HepG2 (cell line): ENCODE measurements around the gene JSRP1. TPM values are rescaled to one million over a fixed set of nuclear protein-coding genes. Genes with fewer than 3 reads are reported as not detected.
A peak's percentile ranks its signal among the peaks of the same experiment; 100 is the strongest.

Source experiments
- BRCA1 ChIP-seq: sonication (generic); formaldehyde crosslinking; IDR thresholded peaks from 2 replicates; pipeline ENCODE4 v1.4.0; 2020; ENCODE audit warnings: missing genetic modification reagents
- CHD4 ChIP-seq: fragments of 200-600 bp; sonication (generic); IDR thresholded peaks from 2 replicates; pipeline ENCODE4 v1.7.0; 2017; ENCODE audit warnings: mild to moderate bottlenecking, low read length, borderline replicate concordance
- DR1 ChIP-seq: sonication (generic); formaldehyde crosslinking; IDR thresholded peaks from 2 replicates; pipeline ENCODE4 v1.8.0; 2021; ENCODE audit warnings: mild to moderate bottlenecking, missing genetic modification reagents, inconsistent platforms
- DRAP1 ChIP-seq: IDR thresholded peaks from 2 replicates; pipeline ENCODE4 v1.6.1; 2016; ENCODE audit warnings: missing genetic modification reagents, missing compliant biosample characterization
- ETV6 ChIP-seq: sonication (generic); formaldehyde crosslinking; conservative IDR thresholded peaks from 2 replicates; pipeline ENCODE4 v1.4.0; 2020; ENCODE audit warnings: missing genetic modification reagents
- GABPB1 ChIP-seq: IDR thresholded peaks from 2 replicates; pipeline ENCODE4 v1.6.1; 2016; ENCODE audit warnings: mild to moderate bottlenecking, missing genetic modification reagents, moderate library complexity, missing compliant biosample characterization
- KLF12 ChIP-seq: sonication (generic); formaldehyde crosslinking; IDR thresholded peaks from 2 replicates; pipeline ENCODE4 v1.4.0; 2020; ENCODE audit warnings: missing genetic modification reagents, borderline replicate concordance
- NFKBIZ ChIP-seq: IDR thresholded peaks from 2 replicates; pipeline ENCODE4 v1.6.1; 2018; ENCODE audit warnings: missing genetic modification reagents, missing compliant biosample characterization
- NR2F6 ChIP-seq, 2 experiments: IDR thresholded peaks; 2 replicates each; pipeline ENCODE4 v1.6.1; 2016; ENCODE audit warnings: antibody characterized with exemption in 1 of 2, mild to moderate bottlenecking in 1 of 2
- RNF2 ChIP-seq: fragments of 450-650 bp; conservative IDR thresholded peaks from 2 replicates; pipeline ENCODE4 v1.6.1; 2016; ENCODE audit warnings: low read depth
- RXRA ChIP-seq: sonication (generic); formaldehyde crosslinking; IDR thresholded peaks from 2 replicates; pipeline ENCODE4 v1.5.1; 2020; ENCODE audit warnings: missing genetic modification reagents
- SIX1 ChIP-seq: sonication (generic); formaldehyde crosslinking; IDR thresholded peaks from 2 replicates; pipeline ENCODE4 v1.4.0; 2020; ENCODE audit warnings: missing genetic modification reagents, borderline replicate concordance
- SUZ12 ChIP-seq: fragments of 150-350 bp; IDR thresholded peaks from 2 replicates; pipeline ENCODE4 v1.6.1; 2014; ENCODE audit warnings: low read depth, low read length
- ZNF224 ChIP-seq: sonication (generic); formaldehyde crosslinking; IDR thresholded peaks from 2 replicates; pipeline ENCODE4 v1.5.0; 2020; ENCODE audit warnings: mild to moderate bottlenecking, missing genetic modification reagents
- ZNF235 ChIP-seq: sonication (generic); formaldehyde crosslinking; IDR thresholded peaks from 2 replicates; pipeline ENCODE4 v1.8.1; 2023; ENCODE audit warnings: mild to moderate bottlenecking, missing genetic modification reagents, borderline replicate concordance
- ZNF251 ChIP-seq: sonication (generic); formaldehyde crosslinking; IDR thresholded peaks from 2 replicates; pipeline ENCODE4 v1.9.0; 2021; ENCODE audit warnings: mild to moderate bottlenecking, missing genetic modification reagents
- polyA plus RNA-seq, 8 experiments: library from polyadenylated mRNA; depleted of rRNA in 3 of 8; stranded (reverse) in 7 of 8; unstranded in 1 of 8; fragments of >200 nt; fragmentation: Illumina TruSeq in 4 of 8; extraction: Trizol in 4 of 8; gene quantifications; 2 replicates each; pipeline versions ENCODE4 v1.2.1 to v1.2.3, GENCODE V29; 2011 to 2016; ENCODE audit warnings: low read depth in 4 of 8, missing spikeins in 1 of 8, mixed read lengths in 1 of 8; ENCODE audit not compliant: insufficient read depth in 1 of 8
- total RNA-seq, 5 experiments: library from RNA; depleted of rRNA; stranded (reverse); fragments of >200 nt; fragmentation: Illumina TruSeq; extraction: Trizol; gene quantifications; 2 replicates each; pipeline ENCODE4 v1.2.3, GENCODE V29; 2016; ENCODE audit warnings: low read depth in 1 of 5
- TF ChIP-seq, protein P1 (sequence below): sonication (generic); formaldehyde crosslinking; IDR thresholded peaks from 2 replicates; pipeline ENCODE4 v1.5.0; 2020; ENCODE audit warnings: missing genetic modification reagents
- TF ChIP-seq, protein P2 (sequence below): sonication (generic); formaldehyde crosslinking; IDR thresholded peaks from 2 replicates; pipeline ENCODE4 v1.4.0; 2020; ENCODE audit warnings: missing genetic modification reagents, borderline replicate concordance
- TF ChIP-seq, protein P3 (sequence below): IDR thresholded peaks from 2 replicates; pipeline ENCODE4 v1.6.1; 2016
- TF ChIP-seq, protein P4 (sequence below): fragments of 450-650 bp; IDR thresholded peaks from 2 replicates; pipeline ENCODE4 v1.6.1; 2016
- TF ChIP-seq, protein P5 (sequence below): IDR thresholded peaks from 2 replicates; pipeline ENCODE4 v1.6.1; 2012; ENCODE audit warnings: low read length, improper control_type of control experiment

The JSRP1 gene
- total and polyA plus RNA-seq, 2 of the 13 experiments (the other 11 are each of a cell fraction or from before 2014, with no cell fraction given), result 0.16 to 0.38 TPM

- TF ChIP-seq ZNF251 (CRISPR knock-in tag) (no peak), RNF2 (no peak), NR2F6 (IDR thresholded peaks at IDR 0.05) (no peak), NR2F6 (CRISPR knock-in tag; IDR thresholded peaks at IDR 0.05) (peak; percentile 63; the same call in 1 of the 2 replicates), GABPB1 (no peak; the same call in 1 of the 2 replicates), RXRA (no peak), ZNF224 (CRISPR knock-in tag) (no peak), DRAP1 (CRISPR knock-in tag) (peak; percentile 55), DR1 (CRISPR knock-in tag) (no peak), SUZ12 (no peak), KLF12 (CRISPR knock-in tag) (no peak), BRCA1 (CRISPR knock-in tag) (no peak), CHD4 (no peak), ZNF235 (CRISPR knock-in tag) (no peak), SIX1 (CRISPR knock-in tag) (no peak), NFKBIZ (CRISPR knock-in tag) (no peak), ETV6 (CRISPR knock-in tag) (no peak)
- TF ChIP-seq, protein P1, sequence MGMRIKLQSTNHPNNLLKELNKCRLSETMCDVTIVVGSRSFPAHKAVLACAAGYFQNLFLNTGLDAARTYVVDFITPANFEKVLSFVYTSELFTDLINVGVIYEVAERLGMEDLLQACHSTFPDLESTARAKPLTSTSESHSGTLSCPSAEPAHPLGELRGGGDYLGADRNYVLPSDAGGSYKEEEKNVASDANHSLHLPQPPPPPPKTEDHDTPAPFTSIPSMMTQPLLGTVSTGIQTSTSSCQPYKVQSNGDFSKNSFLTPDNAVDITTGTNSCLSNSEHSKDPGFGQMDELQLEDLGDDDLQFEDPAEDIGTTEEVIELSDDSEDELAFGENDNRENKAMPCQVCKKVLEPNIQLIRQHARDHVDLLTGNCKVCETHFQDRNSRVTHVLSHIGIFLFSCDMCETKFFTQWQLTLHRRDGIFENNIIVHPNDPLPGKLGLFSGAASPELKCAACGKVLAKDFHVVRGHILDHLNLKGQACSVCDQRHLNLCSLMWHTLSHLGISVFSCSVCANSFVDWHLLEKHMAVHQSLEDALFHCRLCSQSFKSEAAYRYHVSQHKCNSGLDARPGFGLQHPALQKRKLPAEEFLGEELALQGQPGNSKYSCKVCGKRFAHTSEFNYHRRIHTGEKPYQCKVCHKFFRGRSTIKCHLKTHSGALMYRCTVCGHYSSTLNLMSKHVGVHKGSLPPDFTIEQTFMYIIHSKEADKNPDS (CRISPR knock-in tag), result no peak
- TF ChIP-seq, protein P2, sequence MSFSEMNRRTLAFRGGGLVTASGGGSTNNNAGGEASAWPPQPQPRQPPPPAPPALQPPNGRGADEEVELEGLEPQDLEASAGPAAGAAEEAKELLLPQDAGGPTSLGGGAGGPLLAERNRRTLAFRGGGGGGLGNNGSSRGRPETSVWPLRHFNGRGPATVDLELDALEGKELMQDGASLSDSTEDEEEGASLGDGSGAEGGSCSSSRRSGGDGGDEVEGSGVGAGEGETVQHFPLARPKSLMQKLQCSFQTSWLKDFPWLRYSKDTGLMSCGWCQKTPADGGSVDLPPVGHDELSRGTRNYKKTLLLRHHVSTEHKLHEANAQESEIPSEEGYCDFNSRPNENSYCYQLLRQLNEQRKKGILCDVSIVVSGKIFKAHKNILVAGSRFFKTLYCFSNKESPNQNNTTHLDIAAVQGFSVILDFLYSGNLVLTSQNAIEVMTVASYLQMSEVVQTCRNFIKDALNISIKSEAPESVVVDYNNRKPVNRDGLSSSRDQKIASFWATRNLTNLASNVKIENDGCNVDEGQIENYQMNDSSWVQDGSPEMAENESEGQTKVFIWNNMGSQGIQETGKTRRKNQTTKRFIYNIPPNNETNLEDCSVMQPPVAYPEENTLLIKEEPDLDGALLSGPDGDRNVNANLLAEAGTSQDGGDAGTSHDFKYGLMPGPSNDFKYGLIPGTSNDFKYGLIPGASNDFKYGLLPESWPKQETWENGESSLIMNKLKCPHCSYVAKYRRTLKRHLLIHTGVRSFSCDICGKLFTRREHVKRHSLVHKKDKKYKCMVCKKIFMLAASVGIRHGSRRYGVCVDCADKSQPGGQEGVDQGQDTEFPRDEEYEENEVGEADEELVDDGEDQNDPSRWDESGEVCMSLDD (CRISPR knock-in tag), result no peak
- TF ChIP-seq, protein P3, sequence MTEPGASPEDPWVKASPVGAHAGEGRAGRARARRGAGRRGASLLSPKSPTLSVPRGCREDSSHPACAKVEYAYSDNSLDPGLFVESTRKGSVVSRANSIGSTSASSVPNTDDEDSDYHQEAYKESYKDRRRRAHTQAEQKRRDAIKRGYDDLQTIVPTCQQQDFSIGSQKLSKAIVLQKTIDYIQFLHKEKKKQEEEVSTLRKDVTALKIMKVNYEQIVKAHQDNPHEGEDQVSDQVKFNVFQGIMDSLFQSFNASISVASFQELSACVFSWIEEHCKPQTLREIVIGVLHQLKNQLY, result 0 out of 2 replicates have a peak, but pooled peaks have one; percentile 27
- TF ChIP-seq, protein P4, sequence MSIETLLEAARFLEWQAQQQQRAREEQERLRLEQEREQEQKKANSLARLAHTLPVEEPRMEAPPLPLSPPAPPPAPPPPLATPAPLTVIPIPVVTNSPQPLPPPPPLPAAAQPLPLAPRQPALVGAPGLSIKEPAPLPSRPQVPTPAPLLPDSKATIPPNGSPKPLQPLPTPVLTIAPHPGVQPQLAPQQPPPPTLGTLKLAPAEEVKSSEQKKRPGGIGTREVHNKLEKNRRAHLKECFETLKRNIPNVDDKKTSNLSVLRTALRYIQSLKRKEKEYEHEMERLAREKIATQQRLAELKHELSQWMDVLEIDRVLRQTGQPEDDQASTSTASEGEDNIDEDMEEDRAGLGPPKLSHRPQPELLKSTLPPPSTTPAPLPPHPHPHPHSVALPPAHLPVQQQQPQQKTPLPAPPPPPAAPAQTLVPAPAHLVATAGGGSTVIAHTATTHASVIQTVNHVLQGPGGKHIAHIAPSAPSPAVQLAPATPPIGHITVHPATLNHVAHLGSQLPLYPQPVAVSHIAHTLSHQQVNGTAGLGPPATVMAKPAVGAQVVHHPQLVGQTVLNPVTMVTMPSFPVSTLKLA, result no peak
- TF ChIP-seq, protein P5, sequence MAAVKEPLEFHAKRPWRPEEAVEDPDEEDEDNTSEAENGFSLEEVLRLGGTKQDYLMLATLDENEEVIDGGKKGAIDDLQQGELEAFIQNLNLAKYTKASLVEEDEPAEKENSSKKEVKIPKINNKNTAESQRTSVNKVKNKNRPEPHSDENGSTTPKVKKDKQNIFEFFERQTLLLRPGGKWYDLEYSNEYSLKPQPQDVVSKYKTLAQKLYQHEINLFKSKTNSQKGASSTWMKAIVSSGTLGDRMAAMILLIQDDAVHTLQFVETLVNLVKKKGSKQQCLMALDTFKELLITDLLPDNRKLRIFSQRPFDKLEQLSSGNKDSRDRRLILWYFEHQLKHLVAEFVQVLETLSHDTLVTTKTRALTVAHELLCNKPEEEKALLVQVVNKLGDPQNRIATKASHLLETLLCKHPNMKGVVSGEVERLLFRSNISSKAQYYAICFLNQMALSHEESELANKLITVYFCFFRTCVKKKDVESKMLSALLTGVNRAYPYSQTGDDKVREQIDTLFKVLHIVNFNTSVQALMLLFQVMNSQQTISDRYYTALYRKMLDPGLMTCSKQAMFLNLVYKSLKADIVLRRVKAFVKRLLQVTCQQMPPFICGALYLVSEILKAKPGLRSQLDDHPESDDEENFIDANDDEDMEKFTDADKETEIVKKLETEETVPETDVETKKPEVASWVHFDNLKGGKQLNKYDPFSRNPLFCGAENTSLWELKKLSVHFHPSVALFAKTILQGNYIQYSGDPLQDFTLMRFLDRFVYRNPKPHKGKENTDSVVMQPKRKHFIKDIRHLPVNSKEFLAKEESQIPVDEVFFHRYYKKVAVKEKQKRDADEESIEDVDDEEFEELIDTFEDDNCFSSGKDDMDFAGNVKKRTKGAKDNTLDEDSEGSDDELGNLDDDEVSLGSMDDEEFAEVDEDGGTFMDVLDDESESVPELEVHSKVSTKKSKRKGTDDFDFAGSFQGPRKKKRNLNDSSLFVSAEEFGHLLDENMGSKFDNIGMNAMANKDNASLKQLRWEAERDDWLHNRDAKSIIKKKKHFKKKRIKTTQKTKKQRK, result no peak
Measured at GRCh38 chr19:2242092-2242537, 14.1 kb downstream of the JSRP1 start (continued).
